Brain microvascular endothelial cell (primary cell): Measurements from ENCODE around the gene COX4I1.

Experiments
- DNase-seq: peaks from one replicate; pipeline ENCODE4 v3.0.0-alpha.2; 2020
- H3K27ac ChIP-seq: fragments of 250-450 bp; sonication (Bioruptor Pico); 2 replicates; pipeline ENCODE4 v1.5.1; 2020; ENCODE audit warnings: mild to moderate bottlenecking, moderate library complexity
- H3K27me3 ChIP-seq: fragments of 250-450 bp; sonication (Bioruptor Pico); replicated peaks from 2 replicates; pipeline ENCODE4 v1.5.1; 2020; ENCODE audit warnings: mild to moderate bottlenecking
- H3K36me3 ChIP-seq: fragments of 250-450 bp; sonication (Bioruptor Pico); replicated peaks from 2 replicates; pipeline ENCODE4 v1.5.1; 2020; ENCODE audit warnings: mild to moderate bottlenecking
- H3K4me3 ChIP-seq: 2 replicates; pipeline ENCODE4 v1.5.1; 2011; ENCODE audit warnings: low read depth, mild to moderate bottlenecking, control low read depth, low read length, moderate library complexity
- in situ Hi-C: cut with HindIII; loops from 2 replicates; pipeline ENCODE4 v1.10.0; 2017; ENCODE audit warnings: low sequenced_read_pairs, low pct_ligation_motif_present
- TF ChIP-seq, protein P1 (sequence below): IDR thresholded peaks from 2 replicates; pipeline ENCODE4 v1.5.1; 2011; ENCODE audit warnings: low read depth, mild to moderate bottlenecking, moderate library complexity, low read length, control low read depth, inconsistent platforms; ENCODE audit errors: missing control alignments

COX4I1 gene

DNA sequence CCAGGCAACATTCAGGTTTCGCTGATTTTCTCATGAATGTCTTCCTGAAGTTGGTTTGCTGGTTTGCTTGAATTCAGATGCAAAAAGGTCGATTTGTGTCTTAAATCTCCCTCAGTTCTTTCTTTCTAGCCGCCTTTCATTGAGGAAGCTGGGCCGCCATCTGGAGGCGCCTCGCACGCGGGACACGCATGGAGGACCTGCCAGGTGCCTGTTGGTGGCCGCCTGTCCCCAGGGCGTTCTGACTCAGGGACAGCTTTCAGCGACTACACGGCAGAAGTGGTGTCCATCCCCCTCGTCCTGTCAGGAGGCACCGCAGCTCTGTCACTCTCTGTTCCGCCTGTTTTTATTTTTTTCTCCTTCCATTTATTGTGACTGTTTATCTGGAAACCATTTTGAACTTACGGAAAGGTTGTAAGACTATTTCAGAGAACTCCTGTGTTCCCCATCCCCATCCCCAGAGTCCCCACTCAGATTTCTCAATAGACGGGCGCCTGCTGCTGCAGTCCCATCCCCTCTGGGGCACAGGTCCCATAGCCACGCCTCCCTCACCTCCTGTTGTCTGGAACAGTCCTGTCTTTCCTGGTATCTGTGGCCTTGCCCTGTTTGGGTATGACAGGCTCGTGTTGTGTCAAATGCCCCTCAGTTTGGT lies 33.2 kb downstream of the COX4I1 start:
- no peaks in the 10 kb centered on the region for H3K36me3 ChIP-seq
- TF ChIP-seq, protein P1, sequence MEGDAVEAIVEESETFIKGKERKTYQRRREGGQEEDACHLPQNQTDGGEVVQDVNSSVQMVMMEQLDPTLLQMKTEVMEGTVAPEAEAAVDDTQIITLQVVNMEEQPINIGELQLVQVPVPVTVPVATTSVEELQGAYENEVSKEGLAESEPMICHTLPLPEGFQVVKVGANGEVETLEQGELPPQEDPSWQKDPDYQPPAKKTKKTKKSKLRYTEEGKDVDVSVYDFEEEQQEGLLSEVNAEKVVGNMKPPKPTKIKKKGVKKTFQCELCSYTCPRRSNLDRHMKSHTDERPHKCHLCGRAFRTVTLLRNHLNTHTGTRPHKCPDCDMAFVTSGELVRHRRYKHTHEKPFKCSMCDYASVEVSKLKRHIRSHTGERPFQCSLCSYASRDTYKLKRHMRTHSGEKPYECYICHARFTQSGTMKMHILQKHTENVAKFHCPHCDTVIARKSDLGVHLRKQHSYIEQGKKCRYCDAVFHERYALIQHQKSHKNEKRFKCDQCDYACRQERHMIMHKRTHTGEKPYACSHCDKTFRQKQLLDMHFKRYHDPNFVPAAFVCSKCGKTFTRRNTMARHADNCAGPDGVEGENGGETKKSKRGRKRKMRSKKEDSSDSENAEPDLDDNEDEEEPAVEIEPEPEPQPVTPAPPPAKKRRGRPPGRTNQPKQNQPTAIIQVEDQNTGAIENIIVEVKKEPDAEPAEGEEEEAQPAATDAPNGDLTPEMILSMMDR, result no peak
- in situ Hi-C loops, result no loop called here
- H3K27ac ChIP-seq, result no peak overlapping the region
- H3K27me3 ChIP-seq, result peaks cover 7% of the 10 kb centered on the region
- H3K4me3 ChIP-seq, result no peak overlapping the region
- no peak for DNase-seq

DNA sequence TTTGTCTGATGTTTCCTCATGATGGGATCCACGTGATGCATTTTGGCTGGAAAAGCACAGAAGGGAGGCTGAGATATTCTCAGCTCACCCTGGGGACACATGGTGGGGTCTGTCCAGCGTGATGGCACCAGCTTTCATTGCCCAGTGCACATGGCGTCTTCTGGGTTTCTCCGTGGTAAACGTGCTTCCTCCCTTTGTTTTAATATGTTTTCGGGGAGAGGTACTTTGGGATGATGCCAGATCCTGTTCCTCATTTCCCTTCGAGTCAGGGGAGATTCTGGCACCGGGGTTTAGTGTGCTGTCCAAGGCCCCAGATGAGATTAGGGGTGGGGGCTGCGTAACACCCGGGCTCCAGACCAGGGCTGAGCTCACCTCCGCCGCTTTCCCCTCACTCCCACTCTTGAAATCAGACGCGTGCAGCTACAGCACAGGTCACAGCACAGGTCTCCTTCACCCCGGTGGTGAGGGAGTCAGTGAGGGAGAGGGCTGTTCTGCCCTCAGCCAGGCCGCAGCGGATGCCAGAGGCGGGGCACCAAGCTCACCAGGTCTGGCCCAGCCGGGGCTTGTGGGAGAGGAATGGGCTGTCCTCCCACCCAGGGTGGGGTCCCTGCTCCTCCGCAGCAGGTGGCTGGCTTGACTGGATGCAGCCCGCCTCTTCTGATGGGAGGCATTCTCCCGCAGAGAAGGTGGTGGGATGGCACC lies 33.9 kb downstream of the COX4I1 start:
- Histone ChIP-seq H3K4me3 (no peak overlapping the region), H3K27ac (no peak overlapping the region), H3K27me3 (peaks cover 5% of the 10 kb centered on the region), H3K36me3 (no peaks in the 10 kb centered on the region)
- TF ChIP-seq, protein P1, result no peak
- DNase-seq, result no peak
- in situ Hi-C loops, result no loop called here

DNA sequence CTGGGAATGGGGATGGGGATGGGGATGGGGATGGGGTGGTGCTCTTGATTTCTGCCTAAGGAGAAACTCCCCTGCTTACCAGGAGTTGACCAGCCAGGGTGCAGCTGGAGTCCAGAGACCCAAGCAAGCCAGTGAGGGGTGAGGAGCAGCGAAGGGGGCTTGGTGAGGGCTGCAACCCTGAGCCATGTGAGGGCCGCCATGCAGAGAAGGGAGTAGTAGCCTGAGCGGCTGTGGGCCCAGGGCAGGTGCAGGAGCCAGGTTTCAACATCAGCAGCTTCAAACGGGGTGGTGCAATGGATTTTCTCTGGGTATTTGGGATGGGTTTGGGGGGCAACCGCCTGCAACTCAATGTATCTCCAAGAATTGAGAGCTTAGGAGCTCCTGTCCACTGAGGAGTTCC lies 35.2 kb downstream of the COX4I1 start:
- no peak overlapping the region for H3K27ac ChIP-seq
- in situ Hi-C loops, result no loop called here
- no peak for DNase-seq
- no peak overlapping the region for H3K4me3 ChIP-seq
- H3K36me3 ChIP-seq, result no peaks in the 10 kb centered on the region
- H3K27me3 ChIP-seq, result peaks cover 5% of the 10 kb centered on the region
- TF ChIP-seq, protein P1, result no peak

DNA sequence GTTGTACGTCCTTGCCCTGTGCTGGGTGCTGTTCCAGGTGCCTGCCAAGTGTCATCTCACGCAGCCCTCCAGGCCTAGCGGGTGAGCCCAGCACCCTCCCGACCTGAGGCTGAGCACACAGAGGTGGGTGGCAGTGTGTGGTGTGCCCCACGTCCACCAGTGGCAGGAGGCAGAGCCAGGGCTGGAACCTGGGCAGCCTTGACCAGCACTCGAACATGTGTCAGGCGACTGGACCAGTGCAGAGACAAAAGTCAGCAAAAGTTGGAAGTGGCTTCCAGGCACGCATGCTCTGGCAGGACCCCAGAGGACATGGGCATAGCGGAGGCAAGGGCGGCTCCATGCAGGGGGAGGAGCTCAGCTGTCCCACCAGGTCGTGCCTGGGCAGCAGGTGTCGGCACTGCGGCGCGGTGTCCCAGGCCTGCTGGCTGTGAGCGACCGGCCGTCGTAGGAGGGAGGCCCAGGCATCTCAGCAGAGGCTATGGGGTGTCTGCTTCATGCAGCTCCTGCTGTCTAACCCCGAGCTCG lies 35.8 kb downstream of the COX4I1 start:
- in situ Hi-C loops, result no loop called here
- peaks cover 5% of the 10 kb centered on the region for H3K27me3 ChIP-seq
- TF ChIP-seq, protein P1, result no peak

DNA sequence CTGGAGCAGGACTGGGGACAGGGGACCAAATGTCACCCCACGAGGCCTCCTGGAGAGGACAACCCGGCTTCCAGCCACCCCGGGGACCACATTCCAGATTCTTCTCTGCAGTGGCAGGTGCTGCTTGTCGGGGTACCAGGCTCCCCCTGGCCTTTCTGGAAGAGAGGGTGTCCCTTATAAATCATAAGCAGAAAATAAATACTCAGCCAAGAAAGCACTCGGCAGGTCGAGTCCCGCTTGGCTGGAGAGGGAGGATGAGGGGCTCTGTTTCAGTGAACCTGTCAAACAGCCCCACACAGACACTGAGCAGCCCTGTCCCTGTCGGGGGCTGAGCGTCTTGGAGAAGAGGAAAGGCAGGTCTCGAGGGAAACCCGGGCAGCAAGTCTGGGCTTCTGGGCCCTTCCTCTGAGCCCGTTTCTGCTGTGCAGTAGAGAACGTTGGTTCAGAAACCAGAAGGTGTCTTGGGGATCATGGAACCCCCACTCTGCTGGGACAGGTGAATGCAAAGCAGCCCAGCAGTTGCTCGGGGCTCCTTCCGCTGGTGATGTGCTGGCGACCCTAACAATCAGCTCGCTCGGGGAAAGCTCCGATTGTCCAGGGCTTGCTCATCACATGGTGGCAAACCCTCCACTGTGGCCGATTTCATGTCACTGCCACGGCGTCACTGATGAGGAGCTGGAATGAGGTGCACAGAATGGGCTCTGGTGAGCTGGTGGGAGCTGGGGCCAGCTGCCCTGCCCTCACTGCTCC lies 36.6 kb downstream of the COX4I1 start:
- in situ Hi-C loops, result no loop called here
- TF ChIP-seq, protein P1, result no peak
- Histone ChIP-seq H3K27me3 (peaks cover 5% of the 10 kb centered on the region), H3K4me3 (no peak overlapping the region), H3K27ac (no peak overlapping the region), H3K36me3 (no peaks in the 10 kb centered on the region)
- no peak for DNase-seq

More for the DNA sequence above, 35.8 kb downstream of the COX4I1 start:
- Histone ChIP-seq H3K4me3 (no peak overlapping the region), H3K36me3 (no peaks in the 10 kb centered on the region), H3K27ac (no peak overlapping the region)
- DNase-seq, result no peak
